ENCODE data around the gene FBXL7.

Gene FBXL7

GRCh38 chr5:15940905-15941304 is 440.9 kb downstream of the FBXL7 start:
- H3K9me3 ChIP-seq (ENCODE audit: control insufficient read depth in 2 of 2, low read length in 2 of 2) = no peaks in the 10 kb centered on the region
- H3K9ac ChIP-seq (ENCODE audit: low read depth in 1 of 2, low read length in 2 of 2) = no peak overlapping the region
- no peaks in the 10 kb centered on the region for H3K4me1 ChIP-seq (ENCODE audit: control insufficient read depth in 2 of 2, insufficient read depth in 2 of 2, low read length in 2 of 2)
- H3K36me3 ChIP-seq (ENCODE audit: control insufficient read depth in 2 of 2, insufficient read depth in 2 of 2, low read length in 2 of 2) = no peaks in the 10 kb centered on the region
- H3K27ac ChIP-seq (ENCODE audit: low read depth in 2 of 2, low read length in 2 of 2) = no peak overlapping the region
- no peaks in the 10 kb centered on the region for H3K27me3 ChIP-seq (ENCODE audit: control insufficient read depth in 2 of 2, insufficient read depth in 2 of 2, low read length in 2 of 2)
- no peak overlapping the region for H3K4me3 ChIP-seq (ENCODE audit: low read length in 2 of 2)

- H3K27ac ChIP-seq (ENCODE audit: low read depth in 2 of 2, low read length in 2 of 2) = no peak overlapping the region
- H3K4me3 ChIP-seq (ENCODE audit: low read length in 2 of 2) = no peak overlapping the region
- H3K27me3 ChIP-seq (ENCODE audit: control insufficient read depth in 2 of 2, insufficient read depth in 2 of 2, low read length in 2 of 2) = no peaks in the 10 kb centered on the region
- H3K36me3 ChIP-seq (ENCODE audit: control insufficient read depth in 2 of 2, insufficient read depth in 2 of 2, low read length in 2 of 2) = no peaks in the 10 kb centered on the region
- no peaks in the 10 kb centered on the region for H3K9me3 ChIP-seq (ENCODE audit: control insufficient read depth in 2 of 2, low read length in 2 of 2)
- no peaks in the 10 kb centered on the region for H3K4me1 ChIP-seq (ENCODE audit: control insufficient read depth in 2 of 2, insufficient read depth in 2 of 2, low read length in 2 of 2)
- H3K9ac ChIP-seq (ENCODE audit: low read depth in 1 of 2, low read length in 2 of 2) = no peak overlapping the region
Observed at GRCh38 chr5:15943487-15943886, 443.5 kb downstream of the FBXL7 start.

- Histone ChIP-seq H3K36me3 (ENCODE audit: control insufficient read depth in 2 of 2, insufficient read depth in 2 of 2, low read length in 2 of 2) (no peaks in the 10 kb centered on the region), H3K9me3 (ENCODE audit: control insufficient read depth in 2 of 2, low read length in 2 of 2) (no peaks in the 10 kb centered on the region), H3K27me3 (ENCODE audit: control insufficient read depth in 2 of 2, insufficient read depth in 2 of 2, low read length in 2 of 2) (no peaks in the 10 kb centered on the region), H3K4me1 (ENCODE audit: control insufficient read depth in 2 of 2, insufficient read depth in 2 of 2, low read length in 2 of 2) (no peaks in the 10 kb centered on the region), H3K9ac (ENCODE audit: low read depth in 1 of 2, low read length in 2 of 2) (no peak overlapping the region), H3K27ac (ENCODE audit: low read depth in 2 of 2, low read length in 2 of 2) (no peak overlapping the region), H3K4me3 (ENCODE audit: low read length in 2 of 2) (no peak overlapping the region)
Observed at GRCh38 chr5:15946026-15946425, 446.0 kb downstream of the FBXL7 start.

DNA sequence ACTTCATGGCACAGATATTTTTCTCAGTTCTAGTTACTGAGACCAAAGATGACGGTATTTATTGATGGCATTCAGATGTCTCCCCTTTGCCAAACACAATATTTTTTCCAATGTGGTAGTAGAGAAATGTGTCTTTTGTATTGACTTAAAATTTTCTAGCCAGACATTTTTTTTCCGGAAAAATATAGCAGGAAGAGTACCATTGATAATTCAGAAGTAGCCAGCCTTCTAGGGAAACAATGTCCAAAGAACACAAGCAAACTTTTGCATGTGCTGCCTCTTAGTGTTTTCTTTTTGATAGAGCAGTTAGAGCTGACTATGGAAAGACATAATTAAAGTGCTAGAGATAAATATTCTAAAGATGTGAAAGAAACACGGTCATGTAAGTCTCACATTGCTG is 448.2 kb downstream of the FBXL7 start:
- H3K9ac ChIP-seq (ENCODE audit: low read depth in 1 of 2, low read length in 2 of 2) = no peak overlapping the region
- no peak overlapping the region for H3K27ac ChIP-seq (ENCODE audit: low read depth in 2 of 2, low read length in 2 of 2)

GRCh38 chr5:15951126-15951525 is 451.1 kb downstream of the FBXL7 start:
- no peaks in the 10 kb centered on the region for H3K4me1 ChIP-seq (ENCODE audit: control insufficient read depth in 2 of 2, insufficient read depth in 2 of 2, low read length in 2 of 2)
- no peaks in the 10 kb centered on the region for H3K27me3 ChIP-seq (ENCODE audit: control insufficient read depth in 2 of 2, insufficient read depth in 2 of 2, low read length in 2 of 2)
- H3K4me3 ChIP-seq (ENCODE audit: low read length in 2 of 2) = no peak overlapping the region
- no peak overlapping the region for H3K9ac ChIP-seq (ENCODE audit: low read depth in 1 of 2, low read length in 2 of 2)
- H3K9me3 ChIP-seq (ENCODE audit: control insufficient read depth in 2 of 2, low read length in 2 of 2) = no peaks in the 10 kb centered on the region
- no peak overlapping the region for H3K27ac ChIP-seq (ENCODE audit: low read depth in 2 of 2, low read length in 2 of 2)
- no peaks in the 10 kb centered on the region for H3K36me3 ChIP-seq (ENCODE audit: control insufficient read depth in 2 of 2, insufficient read depth in 2 of 2, low read length in 2 of 2)

More for the DNA sequence above, 448.2 kb downstream of the FBXL7 start:
- Histone ChIP-seq H3K27me3 (ENCODE audit: control insufficient read depth in 2 of 2, insufficient read depth in 2 of 2, low read length in 2 of 2) (no peaks in the 10 kb centered on the region), H3K4me1 (ENCODE audit: control insufficient read depth in 2 of 2, insufficient read depth in 2 of 2, low read length in 2 of 2) (no peaks in the 10 kb centered on the region), H3K4me3 (ENCODE audit: low read length in 2 of 2) (no peak overlapping the region), H3K36me3 (ENCODE audit: control insufficient read depth in 2 of 2, insufficient read depth in 2 of 2, low read length in 2 of 2) (no peaks in the 10 kb centered on the region), H3K9me3 (ENCODE audit: control insufficient read depth in 2 of 2, low read length in 2 of 2) (no peaks in the 10 kb centered on the region)

DNA sequence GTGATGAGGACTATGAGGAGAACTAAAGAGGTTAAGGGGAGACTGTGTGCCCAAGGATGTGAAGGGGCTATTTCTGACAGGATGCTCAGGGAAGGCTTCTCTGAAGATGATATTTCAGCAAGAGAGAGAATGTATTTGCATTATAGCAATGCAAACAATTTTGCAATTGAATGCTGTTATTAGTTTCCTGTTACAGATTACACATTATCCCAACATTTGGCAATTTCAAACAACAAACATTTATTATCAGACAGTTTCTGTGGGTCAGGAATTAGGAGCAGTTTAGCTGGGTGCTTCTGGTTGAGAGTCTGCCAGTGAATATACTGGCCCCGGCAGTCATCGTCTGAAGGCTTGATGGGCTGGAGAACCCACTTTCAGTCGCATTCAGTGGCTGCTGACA is 451.6 kb downstream of the FBXL7 start:
- Histone ChIP-seq H3K36me3 (ENCODE audit: control insufficient read depth in 2 of 2, insufficient read depth in 2 of 2, low read length in 2 of 2) (no peaks in the 10 kb centered on the region), H3K9ac (ENCODE audit: low read depth in 1 of 2, low read length in 2 of 2) (no peak overlapping the region), H3K27me3 (ENCODE audit: control insufficient read depth in 2 of 2, insufficient read depth in 2 of 2, low read length in 2 of 2) (no peaks in the 10 kb centered on the region), H3K4me3 (ENCODE audit: low read length in 2 of 2) (no peak overlapping the region), H3K27ac (ENCODE audit: low read depth in 2 of 2, low read length in 2 of 2) (no peak overlapping the region), H3K4me1 (ENCODE audit: control insufficient read depth in 2 of 2, insufficient read depth in 2 of 2, low read length in 2 of 2) (no peaks in the 10 kb centered on the region), H3K9me3 (ENCODE audit: control insufficient read depth in 2 of 2, low read length in 2 of 2) (no peaks in the 10 kb centered on the region)

DNA sequence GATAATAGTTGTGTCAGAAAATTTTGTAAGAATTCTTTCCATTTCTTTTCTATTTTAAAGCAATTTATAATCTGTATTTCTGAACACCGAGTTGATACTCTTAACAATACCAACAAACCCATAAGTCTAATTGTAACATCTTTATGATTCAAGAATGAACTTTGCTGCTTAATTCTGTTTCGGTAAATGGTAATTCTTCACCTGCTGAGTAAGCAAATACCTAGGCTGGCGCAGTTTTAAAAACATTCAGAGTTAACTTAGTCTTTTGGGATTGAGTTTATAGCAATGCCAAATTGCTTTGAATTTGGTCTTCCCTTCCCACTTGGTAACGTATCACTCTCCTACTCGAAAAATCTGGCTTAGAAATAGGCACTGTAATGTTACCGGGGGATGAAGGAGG is 456.6 kb downstream of the FBXL7 start:
- Histone ChIP-seq H3K36me3 (ENCODE audit: control insufficient read depth in 2 of 2, insufficient read depth in 2 of 2, low read length in 2 of 2) (no peaks in the 10 kb centered on the region), H3K27me3 (ENCODE audit: control insufficient read depth in 2 of 2, insufficient read depth in 2 of 2, low read length in 2 of 2) (no peaks in the 10 kb centered on the region), H3K9me3 (ENCODE audit: control insufficient read depth in 2 of 2, low read length in 2 of 2) (no peaks in the 10 kb centered on the region), H3K4me3 (ENCODE audit: low read length in 2 of 2) (no peak overlapping the region), H3K27ac (ENCODE audit: low read depth in 2 of 2, low read length in 2 of 2) (no peak overlapping the region), H3K4me1 (ENCODE audit: control insufficient read depth in 2 of 2, insufficient read depth in 2 of 2, low read length in 2 of 2) (no peaks in the 10 kb centered on the region), H3K9ac (ENCODE audit: low read depth in 1 of 2, low read length in 2 of 2) (no peak overlapping the region)

DNA sequence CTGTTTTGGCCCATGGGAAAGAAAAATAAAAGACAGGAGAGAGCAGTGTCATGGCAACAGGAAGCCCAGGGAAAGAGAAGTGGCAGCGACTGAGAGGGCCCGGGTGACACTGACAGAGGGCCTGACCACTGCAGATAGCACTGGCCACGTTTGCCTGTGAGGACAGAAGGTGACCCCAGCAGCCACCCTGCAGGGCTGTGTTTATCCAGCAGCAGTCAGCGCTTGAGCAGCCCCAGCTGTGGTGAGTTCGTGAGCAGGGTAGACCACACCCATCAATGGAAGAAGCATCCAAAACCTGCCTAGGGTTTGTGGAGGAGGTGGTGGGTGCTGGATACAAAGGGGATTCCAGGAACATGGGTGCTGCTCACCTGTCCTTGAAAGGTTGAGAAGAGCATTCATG is 457.1 kb downstream of the FBXL7 start:
- Histone ChIP-seq H3K36me3 (ENCODE audit: control insufficient read depth in 2 of 2, insufficient read depth in 2 of 2, low read length in 2 of 2) (no peaks in the 10 kb centered on the region), H3K9ac (ENCODE audit: low read depth in 1 of 2, low read length in 2 of 2) (no peak overlapping the region), H3K4me3 (ENCODE audit: low read length in 2 of 2) (no peak overlapping the region), H3K27ac (ENCODE audit: low read depth in 2 of 2, low read length in 2 of 2) (no peak overlapping the region), H3K4me1 (ENCODE audit: control insufficient read depth in 2 of 2, insufficient read depth in 2 of 2, low read length in 2 of 2) (no peaks in the 10 kb centered on the region), H3K27me3 (ENCODE audit: control insufficient read depth in 2 of 2, insufficient read depth in 2 of 2, low read length in 2 of 2) (no peaks in the 10 kb centered on the region), H3K9me3 (ENCODE audit: control insufficient read depth in 2 of 2, low read length in 2 of 2) (no peaks in the 10 kb centered on the region)

DNA sequence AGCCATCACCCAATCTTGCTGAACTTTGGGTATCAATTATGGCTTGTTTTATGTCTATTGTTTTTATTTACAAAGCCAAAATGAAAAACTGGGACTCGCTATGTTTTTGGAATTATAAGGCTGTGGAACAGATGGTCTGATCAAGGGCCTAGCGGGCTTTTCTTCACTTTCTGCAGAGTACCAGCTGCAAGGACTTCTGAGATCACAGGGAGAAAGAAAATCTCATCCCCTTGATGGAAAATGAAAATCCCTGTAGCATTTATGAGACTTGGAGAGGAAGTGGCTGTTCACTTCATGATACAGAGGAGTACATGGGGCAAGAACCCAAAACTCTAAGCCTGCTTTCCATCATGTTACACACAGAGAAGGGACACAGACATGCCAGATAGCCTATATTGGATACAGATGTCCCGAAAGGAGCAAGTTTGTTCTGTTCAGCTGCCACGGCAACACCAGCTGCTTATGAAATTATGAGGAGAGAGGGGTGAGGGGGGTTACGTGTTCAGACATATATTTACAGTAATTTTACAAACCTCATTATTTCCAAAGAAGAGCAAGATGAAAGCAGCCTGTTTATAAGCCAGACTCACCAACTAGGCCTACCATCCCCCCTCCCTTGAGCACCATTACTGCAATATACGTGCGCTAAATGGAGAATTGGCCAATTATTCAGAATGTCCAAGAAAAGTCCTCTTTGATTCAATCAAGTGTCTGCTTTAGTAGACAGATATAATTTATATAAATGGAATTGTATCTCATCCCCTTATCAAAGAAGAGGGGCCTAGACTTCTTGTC is 459.6 kb downstream of the FBXL7 start:
- H3K9me3 ChIP-seq (ENCODE audit: control insufficient read depth in 2 of 2, low read length in 2 of 2) = no peaks in the 10 kb centered on the region
- no peaks in the 10 kb centered on the region for H3K27me3 ChIP-seq (ENCODE audit: control insufficient read depth in 2 of 2, insufficient read depth in 2 of 2, low read length in 2 of 2)
- H3K4me1 ChIP-seq (ENCODE audit: control insufficient read depth in 2 of 2, insufficient read depth in 2 of 2, low read length in 2 of 2) = no peaks in the 10 kb centered on the region
- H3K27ac ChIP-seq (ENCODE audit: low read depth in 2 of 2, low read length in 2 of 2) = no peak overlapping the region
- H3K36me3 ChIP-seq (ENCODE audit: control insufficient read depth in 2 of 2, insufficient read depth in 2 of 2, low read length in 2 of 2) = no peaks in the 10 kb centered on the region
- H3K9ac ChIP-seq (ENCODE audit: low read depth in 1 of 2, low read length in 2 of 2) = no peak overlapping the region
- H3K4me3 ChIP-seq (ENCODE audit: low read length in 2 of 2) = no peak overlapping the region

GRCh38 chr5:15966066-15966640 is 466.2 kb downstream of the FBXL7 start:
- Histone ChIP-seq H3K27me3 (ENCODE audit: control insufficient read depth in 2 of 2, insufficient read depth in 2 of 2, low read length in 2 of 2) (no peaks in the 10 kb centered on the region), H3K4me3 (ENCODE audit: low read length in 2 of 2) (no peak overlapping the region), H3K27ac (ENCODE audit: low read depth in 2 of 2, low read length in 2 of 2) (no peak overlapping the region), H3K4me1 (ENCODE audit: control insufficient read depth in 2 of 2, insufficient read depth in 2 of 2, low read length in 2 of 2) (no peaks in the 10 kb centered on the region), H3K9me3 (ENCODE audit: control insufficient read depth in 2 of 2, low read length in 2 of 2) (no peaks in the 10 kb centered on the region), H3K36me3 (ENCODE audit: control insufficient read depth in 2 of 2, insufficient read depth in 2 of 2, low read length in 2 of 2) (no peaks in the 10 kb centered on the region), H3K9ac (ENCODE audit: low read depth in 1 of 2, low read length in 2 of 2) (no peak overlapping the region)

Data from mucosa of rectum (tissue), 2 donors.